Measurements from ENCODE around the gene KIAA2012.

GRCh38 chr2:202135091-202135874 is 62.2 kb downstream of the KIAA2012 start:
- TF ChIP-seq CTCF (IDR thresholded peaks at IDR 0.05; ENCODE audit: low read depth, low read length, poor library complexity, severe bottlenecking) (no peak), EZH2phosphoT487 (IDR thresholded peaks at IDR 0.05; ENCODE audit: borderline replicate concordance, low read length) (no peak)
